NCI-H1417 (cell line): Measurements from ENCODE around the gene SH3GLB2.
A peak's percentile ranks its signal among the peaks of the same experiment; 100 is the strongest.

Experiments used
- DNase-seq, 3 experiments: peaks; one replicate each; lab custom pipeline; 2025; lab: John Stamatoyannopoulos, UW

The SH3GLB2 gene

GRCh38 chr9:129053020-129053419, 24.9 kb upstream of the SH3GLB2 start:
- DNase-seq = no peak

- no peak for DNase-seq
These were observed 24.5 kb upstream of the SH3GLB2 start for GRCh38 chr9:129052592-129052991.

GRCh38 chr9:129042016-129042415, 13.9 kb upstream of the SH3GLB2 start:
- DNase-seq = no peak

- no peak for DNase-seq
These were observed 12.0 kb upstream of the SH3GLB2 start for GRCh38 chr9:129040113-129040643.

- no peak for DNase-seq
These were observed 10.2 kb upstream of the SH3GLB2 start for GRCh38 chr9:129038109-129038852.

GRCh38 chr9:129037767-129038098, 9.6 kb upstream of the SH3GLB2 start:
- no peak for DNase-seq

GRCh38 chr9:129036923-129037766, 9.0 kb upstream of the SH3GLB2 start:
- DNase-seq = peak in 1 of 3 experiments; percentile 44

- DNase-seq = peak; percentile 94 to 100 (median 99)
These were observed 8.3 kb upstream of the SH3GLB2 start, which contains the start of gene MIGA2 for GRCh38 chr9:129036241-129036922. MIGA2 (plus strand) TSS chr9:129036626; CDS start chr9:129040595, 3,969 bp downstream.

- DNase-seq = peak in 1 of 3 experiments; percentile 34
These were observed 7.7 kb upstream of the SH3GLB2 start for GRCh38 chr9:129035838-129036237.

- DNase-seq = no peak
These were observed 5.1 kb upstream of the SH3GLB2 start for GRCh38 chr9:129033216-129033615.

GRCh38 chr9:129032541-129033159, 4.5 kb upstream of the SH3GLB2 start:
- DNase-seq = no peak

GRCh38 chr9:129031514-129031913, 3.4 kb upstream of the SH3GLB2 start:
- DNase-seq = no peak

GRCh38 chr9:129030191-129030590, 2.1 kb upstream of the SH3GLB2 start:
- DNase-seq = no peak

- peak in 2 of 3 experiments; percentile 85 to 87 for DNase-seq
These were observed 393 bp downstream of the SH3GLB2 start for GRCh38 chr9:129027685-129028191.

GRCh38 chr9:129027224-129027684, 877 bp downstream of the SH3GLB2 start:
- no peak for DNase-seq

- peak in 2 of 3 experiments; percentile 37 to 66 for DNase-seq
These were observed 1.5 kb downstream of the SH3GLB2 start for GRCh38 chr9:129026442-129027223.

- DNase-seq = no peak
These were observed 4.3 kb downstream of the SH3GLB2 start for GRCh38 chr9:129023908-129024233.

- DNase-seq = peak in 2 of 3 experiments; percentile 70 to 83
These were observed 4.9 kb downstream of the SH3GLB2 start for GRCh38 chr9:129023036-129023907.

- no peak for DNase-seq
These were observed 6.1 kb downstream of the SH3GLB2 start for GRCh38 chr9:129022037-129022436.

GRCh38 chr9:129021091-129021490, 7.0 kb downstream of the SH3GLB2 start:
- no peak for DNase-seq
